Gastrocnemius medialis (tissue), 4 donors: ENCODE results near the gene IGSF9B. TPM values are rescaled to one million over a fixed set of nuclear protein-coding genes. Genes with fewer than 3 reads are reported as not detected.

ENCODE experiments used
- ATAC-seq, 2 donors: fragments of 150-250 bp; one replicate each; pipeline ENCODE4 v1.9.1; 2016
- DNase-seq, 2 donors: peaks; one replicate each; pipeline ENCODE4 v3.0.0-alpha.2; 2019
- H3K27ac ChIP-seq, 4 donors: fragments of 200-600 bp; sonication (generic); 1 replicate in 1 of 4; 2 replicates in 3 of 4; pipeline ENCODE4 v1.5.1; 2016 to 2018; ENCODE audit warnings: mild to moderate bottlenecking in 2 of 4, moderate library complexity in 1 of 4
- H3K27me3 ChIP-seq, 3 donors: fragments of 200-600 bp; sonication (generic) in 2 of 3; 1 replicate in 1 of 3; 2 replicates in 2 of 3; pipeline versions ENCODE4 v1.5.1 to v1.6.0; 2016 to 2019; ENCODE audit warnings: mild to moderate bottlenecking in 1 of 3, moderate library complexity in 1 of 3
- H3K36me3 ChIP-seq, 2 donors: fragments of 200-600 bp; sonication (generic) in 1 of 2; one replicate each; pipeline ENCODE4 v1.5.1; 2017 to 2018
- H3K4me1 ChIP-seq, 2 donors: fragments of 200-600 bp; sonication (generic) in 1 of 2; one replicate each; pipeline ENCODE4 v1.5.1; 2016 to 2017; ENCODE audit warnings: mild to moderate bottlenecking in 2 of 2
- H3K4me3 ChIP-seq, 4 donors: fragments of 200-600 bp; sonication (generic) in 3 of 4; 1 replicate in 1 of 4; 2 replicates in 3 of 4; pipeline ENCODE4 v1.5.1; 2016 to 2019; ENCODE audit warnings: mild to moderate bottlenecking in 2 of 4
- H3K9me3 ChIP-seq, 3 donors: fragments of 200-600 bp; sonication (generic) in 2 of 3; 1 replicate in 1 of 3; 2 replicates in 2 of 3; pipeline ENCODE4 v1.5.1; 2016 to 2019
- POLR2A ChIP-seq, 2 donors: fragments of 450-650 bp; IDR thresholded peaks; one replicate each; pipeline ENCODE4 v1.6.1; 2017; ENCODE audit warnings: antibody characterized with exemption in 2 of 2, mild to moderate bottlenecking in 2 of 2, moderate library complexity in 2 of 2
- in situ Hi-C, 4 donors: fragments of 200-750 bp; cut with MboI; loops; one replicate each; pipeline versions ENCODE4 v1.15.0 to v1.8.0; 2017; ENCODE audit warnings: low sequenced_read_pairs in 4 of 4
- intact Hi-C: fragments of 100-400 bp; cut with DNase I; formaldehyde crosslinking; loops from one replicate; pipeline ENCODE4 v1.15.1; 2023; ENCODE audit warnings: low total_unique reads
- total RNA-seq, 4 donors: library from RNA; depleted of rRNA; stranded (reverse); fragments of >200 nt; gene quantifications; one replicate each; pipeline versions ENCODE4 v1.1.0 to v1.2.3, GENCODE V29; 2016
- TF ChIP-seq, protein P1 (sequence below), 5 experiments: fragments of 450-650 bp in 3 of 5; fragments of 200-600 bp in 2 of 5; sonication (generic) in 2 of 5; IDR thresholded peaks in 4 of 5; conservative IDR thresholded peaks in 1 of 5; 1 replicate in 4 of 5; 2 replicates in 1 of 5; pipeline ENCODE4 v1.5.1; 2016 to 2019; ENCODE audit warnings: antibody characterized with exemption in 5 of 5, mild to moderate bottlenecking in 3 of 5, moderate library complexity in 3 of 5

IGSF9B gene
- total RNA-seq, 4 donors from 2014 or later, result 0.07 to 2.5 (median 1.4) TPM

DNA sequence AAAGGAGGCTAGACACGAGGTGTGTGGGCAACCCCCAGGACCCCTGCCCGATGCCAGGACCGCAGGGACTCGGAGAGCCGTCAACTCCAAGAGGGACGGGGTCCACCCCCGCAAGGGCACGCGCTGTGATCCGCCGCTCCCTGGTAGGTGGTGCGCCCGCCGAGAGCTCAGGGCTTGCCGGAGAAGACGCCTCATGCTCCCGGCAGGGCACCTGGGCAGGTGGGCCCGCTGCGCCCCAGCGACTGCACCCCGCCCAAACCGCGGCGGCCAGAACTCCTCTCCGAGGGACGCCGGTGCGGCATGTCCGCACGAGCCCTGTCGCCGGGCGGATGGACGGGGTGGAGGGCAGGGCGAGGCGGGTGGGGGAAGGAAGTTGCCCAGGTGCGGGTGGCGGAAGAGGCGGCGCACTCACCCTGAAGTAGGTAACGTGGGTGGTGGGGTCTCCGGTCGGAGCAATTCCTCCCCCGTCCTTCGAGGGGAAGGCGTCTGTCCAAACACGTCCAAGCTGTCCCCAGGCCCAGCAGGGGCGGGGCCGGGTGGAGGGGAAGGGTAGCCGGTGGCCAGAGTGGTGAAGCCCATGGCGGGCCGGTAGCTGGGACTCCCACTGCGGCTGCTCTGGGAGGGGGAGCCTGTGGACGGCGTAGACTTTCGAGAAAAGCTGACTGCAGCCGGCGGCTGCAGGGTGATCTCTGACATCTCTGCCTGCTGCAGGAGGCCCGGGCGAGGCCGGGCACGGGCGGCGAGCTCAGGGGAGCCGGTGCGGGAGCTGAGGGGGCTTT, 37.2 kb downstream of the IGSF9B start:
- DNase-seq, result no peak
- Histone ChIP-seq H3K4me1 (no peaks in the 10 kb centered on the region), H3K4me3 (no peak overlapping the region), H3K36me3 (peaks cover 0 to 2% of the 10 kb centered on the region in 2 donors), H3K9me3 (no peaks in the 10 kb centered on the region), H3K27ac (no peak overlapping the region), H3K27me3 (no peaks in the 10 kb centered on the region)
- ATAC-seq, result no peak
- TF ChIP-seq, protein P1, sequence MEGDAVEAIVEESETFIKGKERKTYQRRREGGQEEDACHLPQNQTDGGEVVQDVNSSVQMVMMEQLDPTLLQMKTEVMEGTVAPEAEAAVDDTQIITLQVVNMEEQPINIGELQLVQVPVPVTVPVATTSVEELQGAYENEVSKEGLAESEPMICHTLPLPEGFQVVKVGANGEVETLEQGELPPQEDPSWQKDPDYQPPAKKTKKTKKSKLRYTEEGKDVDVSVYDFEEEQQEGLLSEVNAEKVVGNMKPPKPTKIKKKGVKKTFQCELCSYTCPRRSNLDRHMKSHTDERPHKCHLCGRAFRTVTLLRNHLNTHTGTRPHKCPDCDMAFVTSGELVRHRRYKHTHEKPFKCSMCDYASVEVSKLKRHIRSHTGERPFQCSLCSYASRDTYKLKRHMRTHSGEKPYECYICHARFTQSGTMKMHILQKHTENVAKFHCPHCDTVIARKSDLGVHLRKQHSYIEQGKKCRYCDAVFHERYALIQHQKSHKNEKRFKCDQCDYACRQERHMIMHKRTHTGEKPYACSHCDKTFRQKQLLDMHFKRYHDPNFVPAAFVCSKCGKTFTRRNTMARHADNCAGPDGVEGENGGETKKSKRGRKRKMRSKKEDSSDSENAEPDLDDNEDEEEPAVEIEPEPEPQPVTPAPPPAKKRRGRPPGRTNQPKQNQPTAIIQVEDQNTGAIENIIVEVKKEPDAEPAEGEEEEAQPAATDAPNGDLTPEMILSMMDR (IDR thresholded peaks at IDR 0.05 in 4 of 5, conservative IDR thresholded peaks at IDR 0.05 in 1 of 5), result no peak
- no peak for TF ChIP-seq POLR2A (IDR thresholded peaks at IDR 0.05)
- in situ Hi-C loops (loop anchor here in 1 of 4 donors (10.0 kb wide), 1 partner anchor 225 kb away; no protein-coding TSS in a partner anchor), intact Hi-C loops (no loop called here)

DNA sequence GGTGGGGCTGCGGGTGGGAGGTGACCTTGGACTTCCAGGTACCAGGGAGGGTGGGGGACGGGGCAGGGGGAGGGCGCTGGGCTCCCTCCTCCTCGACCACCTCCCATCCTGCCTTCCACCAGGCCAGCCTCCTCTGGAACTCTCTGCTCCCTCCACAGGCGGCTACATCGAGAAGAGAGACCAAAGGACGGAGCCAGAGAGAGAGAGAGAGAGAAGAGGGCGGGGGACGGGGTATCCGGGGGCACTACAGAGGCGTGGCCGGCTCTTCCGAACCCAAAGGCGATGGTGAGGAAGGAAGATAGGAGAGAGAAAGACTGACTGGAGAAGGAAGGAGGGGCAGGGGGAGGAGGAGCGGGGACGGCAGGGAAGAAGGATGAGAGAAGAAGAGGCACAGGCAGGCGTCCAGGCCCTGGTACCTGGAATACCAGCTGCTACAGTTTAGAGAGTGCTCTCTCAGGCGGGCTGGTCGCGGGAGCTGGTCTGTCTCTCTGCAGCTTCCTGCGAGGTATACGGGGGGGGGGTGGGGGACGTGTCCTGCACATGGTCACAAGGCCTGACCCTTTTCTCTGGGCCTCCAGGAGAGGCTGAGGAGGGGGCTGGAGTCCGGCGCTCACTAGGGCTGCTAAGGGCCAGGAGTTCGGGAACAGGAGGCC, 38.0 kb downstream of the IGSF9B start:
- Histone ChIP-seq H3K9me3 (no peaks in the 10 kb centered on the region), H3K4me1 (no peaks in the 10 kb centered on the region), H3K36me3 (no peaks in the 10 kb centered on the region), H3K4me3 (no peak overlapping the region), H3K27me3 (no peaks in the 10 kb centered on the region), H3K27ac (no peak overlapping the region)
- intact Hi-C loops, result no loop called here
- ATAC-seq (no peak), DNase-seq (no peak)
- TF ChIP-seq, protein P1 (IDR thresholded peaks at IDR 0.05 in 4 of 5, conservative IDR thresholded peaks at IDR 0.05 in 1 of 5), result no peak
- TF ChIP-seq POLR2A (IDR thresholded peaks at IDR 0.05), result no peak
- in situ Hi-C loops, result no loop called here

DNA sequence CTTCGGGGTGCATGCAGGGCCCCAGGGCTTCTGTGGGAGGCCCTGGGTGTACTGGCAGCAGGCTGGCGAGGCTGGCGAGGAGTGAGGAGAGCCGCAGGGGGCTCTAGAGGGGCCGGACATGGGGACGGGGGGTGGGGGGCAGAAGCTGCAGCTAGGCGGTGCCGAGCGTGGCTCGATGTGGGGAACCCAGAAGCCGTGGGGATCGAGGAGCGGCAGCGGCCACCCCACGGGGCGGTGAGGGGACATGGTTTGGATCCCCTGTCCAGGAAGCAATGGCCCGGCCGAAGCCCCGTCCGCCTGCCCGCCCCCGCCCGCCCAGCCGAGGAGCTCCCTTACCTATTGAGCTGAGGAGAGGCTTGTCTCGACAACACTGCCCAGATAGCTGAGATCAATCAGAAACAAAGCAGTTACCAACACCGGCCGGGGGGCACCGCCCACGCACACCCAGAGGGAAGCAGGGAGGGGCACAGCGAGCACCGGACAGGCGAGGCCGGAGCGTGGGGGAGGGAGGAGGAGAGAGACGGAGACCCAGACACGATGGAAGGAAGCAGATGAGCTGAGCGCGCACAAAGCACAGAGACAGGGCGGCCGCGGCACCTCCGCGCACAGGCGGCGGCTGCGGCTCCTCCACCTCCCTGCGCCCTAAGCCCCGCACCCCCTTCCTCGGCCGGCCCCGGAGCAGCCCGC, 38.7 kb downstream of the IGSF9B start:
- ATAC-seq (no peak), DNase-seq (no peak)
- in situ Hi-C loops, result no loop called here
- Histone ChIP-seq H3K4me1 (no peaks in the 10 kb centered on the region), H3K36me3 (no peaks in the 10 kb centered on the region), H3K27ac (no peak overlapping the region), H3K27me3 (no peaks in the 10 kb centered on the region), H3K9me3 (no peaks in the 10 kb centered on the region), H3K4me3 (no peak overlapping the region)
- intact Hi-C loops, result no loop called here
- no peak for TF ChIP-seq POLR2A (IDR thresholded peaks at IDR 0.05)
- TF ChIP-seq, protein P1 (IDR thresholded peaks at IDR 0.05 in 4 of 5, conservative IDR thresholded peaks at IDR 0.05 in 1 of 5), result no peak

DNA sequence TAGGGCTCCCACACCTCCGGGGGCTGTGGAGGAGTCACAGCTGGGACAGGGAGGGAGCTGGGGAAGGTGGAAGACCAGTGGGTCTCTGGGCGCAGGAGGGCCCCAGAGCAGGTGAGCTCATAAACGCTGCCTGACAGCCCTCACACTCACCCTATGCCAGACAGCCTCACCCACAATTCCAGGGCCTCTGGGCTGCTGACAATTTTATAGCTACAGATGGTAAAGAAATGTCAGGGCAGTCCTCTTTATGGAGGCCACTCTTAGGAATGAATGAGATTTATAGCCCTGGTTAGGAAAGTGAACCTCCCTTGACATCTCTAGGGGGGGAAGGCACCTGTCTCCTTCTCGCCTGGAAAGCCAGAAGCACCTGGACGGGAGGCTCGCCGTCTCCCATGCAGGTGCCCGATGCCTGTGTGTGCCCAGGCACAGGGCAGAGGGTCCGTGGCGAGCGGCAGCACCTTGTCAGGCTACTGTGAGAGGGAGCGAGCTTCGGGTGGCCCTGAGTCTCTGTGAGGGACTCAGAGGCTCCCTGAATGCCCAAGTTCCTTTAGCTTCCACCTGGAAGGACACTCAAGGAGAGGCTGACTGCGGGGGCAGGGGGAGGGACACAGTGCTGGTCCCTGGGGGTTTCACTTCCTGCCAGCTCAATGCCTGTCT, 39.9 kb downstream of the IGSF9B start:
- Histone ChIP-seq H3K27ac (no peak overlapping the region), H3K4me1 (no peaks in the 10 kb centered on the region), H3K36me3 (peaks cover 0 to 9% of the 10 kb centered on the region in 2 donors), H3K4me3 (no peak overlapping the region), H3K27me3 (no peaks in the 10 kb centered on the region), H3K9me3 (no peaks in the 10 kb centered on the region)
- in situ Hi-C loops, result no loop called here
- intact Hi-C loops, result no loop called here
- no peak for ATAC-seq
- no peak for DNase-seq
- TF ChIP-seq, protein P1 (IDR thresholded peaks at IDR 0.05 in 4 of 5, conservative IDR thresholded peaks at IDR 0.05 in 1 of 5), result no peak
- no peak for TF ChIP-seq POLR2A (IDR thresholded peaks at IDR 0.05)
